GM21367 (cell line): ENCODE measurements around the gene CRB2.
"Not testable (repeated sequence)": the region's sequence is repeated elsewhere in the genome, so short reads cannot be mapped to it uniquely, and the experiment has no call there.

Experiments used
- ATAC-seq: cut with Tn5 transposase; IDR thresholded peaks from one replicate; pipeline ENCODE4 v1.9.1; 2021; ENCODE audit not compliant: unreplicated experiment

CRB2 gene

DNA sequence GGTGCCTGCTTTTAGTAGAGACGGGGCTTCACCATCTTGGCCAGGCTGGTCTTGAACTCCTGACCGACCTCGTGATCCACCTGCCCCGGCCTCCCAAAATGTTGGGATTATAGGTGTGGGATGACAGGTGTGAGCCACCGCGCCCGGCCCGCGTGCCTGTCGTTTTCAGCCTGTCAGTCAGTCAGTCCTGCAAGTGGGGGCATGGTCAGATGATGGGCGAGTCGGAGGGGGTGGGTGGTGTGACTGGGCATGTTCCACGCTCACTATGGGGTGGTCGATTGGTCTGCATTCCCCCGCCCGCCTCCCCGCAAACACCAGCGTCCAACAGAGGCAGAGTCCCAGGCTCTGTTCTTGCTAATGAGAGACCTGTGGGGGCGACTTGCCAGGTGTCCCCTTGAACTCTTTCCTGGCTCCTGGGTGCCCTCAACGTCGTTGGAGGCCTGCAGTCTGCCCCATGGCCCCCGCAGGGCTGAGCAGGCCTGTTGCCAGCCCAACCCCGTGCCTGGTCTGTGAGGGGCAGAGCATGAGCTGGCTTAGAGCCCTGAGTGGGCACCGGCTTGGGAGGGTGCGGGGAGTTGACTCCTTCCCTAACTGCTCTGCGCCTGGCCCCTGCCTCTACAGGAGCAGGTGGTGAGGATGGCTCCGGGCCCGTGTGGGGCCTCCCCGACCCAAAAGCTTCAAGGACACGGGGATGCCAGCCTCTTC lies 23.1 kb downstream of the CRB2 start:
- ATAC-seq = no peak

GRCh38 chr9:123380852-123381705 lies 25.1 kb downstream of the CRB2 start:
- no peak for ATAC-seq

- ATAC-seq = no peak
These were observed 26.9 kb downstream of the CRB2 start for GRCh38 chr9:123382653-123383511.

GRCh38 chr9:123383512-123384170 lies 27.6 kb downstream of the CRB2 start:
- no peak for ATAC-seq

DNA sequence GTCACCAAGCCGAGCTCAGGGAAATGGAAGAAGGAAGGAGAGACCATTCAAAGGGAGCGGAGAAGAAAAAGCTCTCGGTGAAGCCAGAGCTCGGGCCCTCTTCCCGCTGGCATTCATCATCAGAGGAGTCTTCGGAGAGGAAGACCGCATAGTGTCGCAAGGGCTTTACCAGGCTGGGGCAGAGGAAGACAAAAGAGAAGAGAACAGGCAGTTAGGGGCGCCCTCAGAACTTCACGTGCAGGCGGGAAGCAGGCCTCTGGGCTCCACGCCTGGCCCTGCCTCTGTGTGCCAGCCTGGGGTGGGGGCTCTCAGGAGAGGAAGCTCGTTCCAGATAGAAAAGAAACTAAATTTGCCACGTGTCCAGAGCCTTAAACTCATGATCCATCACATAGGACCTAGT lies 31.7 kb downstream of the CRB2 start:
- ATAC-seq = no peak

DNA sequence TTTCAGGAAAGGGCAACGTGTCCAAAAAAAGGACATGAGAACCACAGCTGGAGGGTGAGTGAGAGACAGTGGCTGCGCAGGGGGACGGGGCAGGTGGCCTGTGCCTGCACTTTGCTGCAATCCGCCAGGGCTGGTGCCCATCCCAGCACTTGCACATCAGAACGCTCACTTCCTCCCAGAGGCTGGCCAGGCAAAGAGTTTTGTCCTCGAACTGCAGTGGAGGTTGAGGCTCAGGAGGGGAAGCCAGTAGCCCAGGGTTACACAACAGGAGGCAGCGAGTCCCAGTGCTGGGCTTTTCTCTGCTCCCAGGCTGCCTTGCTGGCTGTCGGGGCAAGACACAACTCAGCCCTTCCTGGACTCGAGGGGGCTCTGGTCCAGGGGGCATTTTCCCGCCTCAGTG lies 33.1 kb downstream of the CRB2 start:
- no peak for ATAC-seq

DNA sequence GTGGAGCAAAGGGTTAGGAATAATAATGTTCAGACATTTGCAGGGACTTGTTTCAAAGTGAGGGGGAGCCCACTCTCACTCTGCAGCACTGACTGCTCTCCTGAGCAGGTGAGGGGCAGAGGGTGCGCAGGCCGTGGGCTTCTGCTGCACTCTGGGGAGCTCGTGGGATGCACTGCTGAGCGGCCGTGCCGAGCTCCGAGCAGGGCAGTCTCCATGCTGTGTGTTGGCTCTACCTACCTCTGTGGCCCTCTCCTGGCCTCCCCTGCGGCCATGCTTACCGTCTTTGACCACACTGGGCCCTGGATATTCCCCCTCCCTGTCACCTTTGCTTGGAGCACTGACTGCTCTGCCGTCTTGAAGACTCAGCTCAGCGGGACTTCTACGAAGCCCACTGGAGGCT lies 33.7 kb downstream of the CRB2 start:
- no peak for ATAC-seq

GRCh38 chr9:123390337-123391135 lies 34.5 kb downstream of the CRB2 start:
- no peak for ATAC-seq

GRCh38 chr9:123391233-123391632 lies 35.2 kb downstream of the CRB2 start:
- ATAC-seq = no peak

GRCh38 chr9:123391946-123392345 lies 35.9 kb downstream of the CRB2 start:
- no peak for ATAC-seq

GRCh38 chr9:123392802-123393201 lies 36.8 kb downstream of the CRB2 start:
- no peak for ATAC-seq

DNA sequence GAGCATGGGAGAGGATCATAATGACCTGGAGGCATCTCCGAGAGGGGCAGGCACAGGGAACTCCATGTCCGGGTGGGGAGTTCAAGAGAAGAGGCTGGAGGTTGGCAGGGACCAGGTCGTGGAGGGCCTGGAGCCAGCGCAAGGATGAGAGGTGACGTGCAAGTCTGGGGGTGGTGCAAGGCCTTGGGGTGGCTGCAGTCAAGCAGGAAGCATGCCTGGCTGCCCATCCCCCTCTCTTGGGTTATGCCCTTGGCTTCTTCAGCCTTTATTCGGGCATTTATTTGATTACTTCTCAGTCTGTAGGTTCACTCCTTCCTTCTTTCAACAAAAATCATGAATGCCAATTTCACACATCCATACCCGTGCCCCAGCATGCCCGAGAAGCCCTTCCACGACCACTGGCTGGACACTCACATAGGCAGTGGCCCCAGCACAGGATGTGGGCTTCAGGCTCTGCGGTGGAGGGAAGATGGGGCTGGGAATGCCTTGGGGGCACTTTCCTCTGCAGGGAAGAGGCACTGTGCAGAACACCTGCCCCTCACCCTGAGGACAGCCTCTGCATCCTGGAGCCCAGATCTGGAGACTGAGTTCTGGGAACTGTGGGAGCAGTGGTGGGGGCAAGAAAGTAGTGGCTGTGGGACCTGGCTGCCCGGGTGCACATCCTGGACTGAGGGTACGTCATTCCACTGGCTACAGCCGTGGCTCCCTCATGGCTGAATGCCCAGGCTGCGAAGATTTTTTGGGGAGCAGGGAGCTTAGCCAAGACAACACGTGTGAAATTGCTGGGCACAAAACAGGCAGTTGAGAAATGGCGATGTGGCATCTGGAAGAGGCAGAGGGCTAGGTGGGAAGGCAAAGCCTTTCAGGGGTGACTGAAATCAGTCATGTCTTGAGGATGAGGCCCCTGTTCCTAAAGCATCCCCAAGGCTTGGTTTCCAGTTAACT lies 38.6 kb downstream of the CRB2 start:
- no peak for ATAC-seq

GRCh38 chr9:123395276-123395688 lies 39.3 kb downstream of the CRB2 start:
- ATAC-seq = no peak

DNA sequence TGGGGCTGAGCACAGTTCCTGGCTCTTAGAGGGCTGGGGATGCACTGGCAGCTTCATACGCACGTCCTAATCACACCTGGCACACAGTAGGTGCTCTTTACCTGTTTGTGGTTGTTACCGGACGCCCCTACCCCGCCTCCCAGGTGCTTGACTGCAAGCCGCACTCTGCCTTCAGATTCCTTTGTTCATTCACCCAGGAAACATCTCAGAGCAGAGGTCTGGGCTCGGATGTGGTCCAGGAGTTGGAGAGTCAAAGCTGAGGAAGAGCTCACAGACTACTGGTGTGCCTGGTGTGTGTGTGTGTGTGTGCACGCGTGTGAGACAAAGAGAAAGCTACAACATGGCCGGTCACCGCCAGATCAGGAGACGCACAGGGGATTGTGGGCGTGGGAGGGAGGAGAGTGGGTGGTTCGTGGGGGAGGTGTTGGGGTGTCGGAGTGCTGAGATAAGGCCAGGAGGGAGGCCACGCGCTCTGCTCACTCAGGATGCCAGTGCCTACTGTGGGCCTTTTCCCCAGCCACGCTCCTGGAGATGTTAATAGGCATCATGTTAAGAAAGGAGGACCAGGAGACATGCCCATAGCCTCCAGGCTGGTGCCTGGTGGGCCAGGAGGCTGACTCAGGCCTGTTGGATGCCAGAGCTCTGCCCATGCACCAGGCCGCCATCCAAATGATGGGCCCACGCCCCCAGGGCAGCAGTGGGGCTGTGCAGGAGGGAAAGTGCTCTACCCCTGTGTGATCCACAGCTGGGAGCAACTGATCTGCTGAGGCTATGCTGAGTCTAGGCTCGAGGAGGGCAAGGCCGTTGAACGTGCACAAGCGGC lies 39.9 kb downstream of the CRB2 start:
- no peak for ATAC-seq

GRCh38 chr9:123397975-123398374 lies 42.0 kb downstream of the CRB2 start:
- ATAC-seq = no peak

GRCh38 chr9:123398938-123399337 lies 42.9 kb downstream of the CRB2 start:
- not testable (repeated sequence) for ATAC-seq

DNA sequence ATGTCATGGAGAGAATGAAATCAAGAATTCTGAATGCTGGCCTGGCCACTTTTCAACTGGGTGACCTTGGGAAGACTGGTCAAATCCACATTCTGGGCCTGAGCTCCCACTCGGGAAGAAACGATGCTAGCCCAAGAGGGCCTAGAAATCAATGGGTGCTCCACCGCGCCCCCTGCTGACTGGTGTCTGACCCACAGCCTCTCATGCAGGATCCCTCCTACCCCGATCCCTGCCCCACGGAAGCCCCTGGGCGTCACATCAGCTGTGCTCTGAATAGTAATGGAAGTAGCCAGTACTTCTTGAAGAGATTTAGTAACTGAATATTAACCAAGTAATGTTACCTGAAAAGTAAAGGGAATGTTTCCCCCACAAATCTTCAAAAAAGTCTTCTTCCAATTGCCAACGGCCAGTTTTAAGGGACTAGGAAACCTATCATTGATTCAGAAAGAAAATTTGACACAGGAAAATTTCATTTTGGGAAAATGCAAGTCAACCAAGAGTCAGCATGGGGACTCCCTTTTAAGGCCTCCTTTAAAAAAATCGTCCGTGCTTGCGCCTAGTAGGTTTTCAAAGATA lies 43.9 kb downstream of the CRB2 start:
- ATAC-seq = no peak
